ENCODE data around the gene HDAC7.
"Not testable (repeated sequence)": the region's sequence is repeated elsewhere in the genome, so short reads cannot be mapped to it uniquely, and the experiment has no call there.

Gene HDAC7

GRCh38 chr12:47817272-47818006 lies 2.3 kb downstream of the HDAC7 start:
- Histone ChIP-seq H3K4me3 (ENCODE audit: severe bottlenecking) (peak overlapping the region; percentile 0), H3K4me1 (ENCODE audit: insufficient read depth, poor library complexity, severe bottlenecking) (peaks cover 28% of the 10 kb centered on the region), H3K9me3 (ENCODE audit: severe bottlenecking) (no peaks in the 10 kb centered on the region), H3K27me3 (ENCODE audit: insufficient read depth, poor library complexity, severe bottlenecking) (no peaks in the 10 kb centered on the region), H3K36me3 (ENCODE audit: low read depth) (peaks cover 25% of the 10 kb centered on the region), H3K27ac (ENCODE audit: poor library complexity, severe bottlenecking) (peak overlapping the region; percentile 95)
- peak; percentile 33 for TF ChIP-seq CTCF (IDR thresholded peaks at IDR 0.05; ENCODE audit: poor library complexity, severe bottlenecking)
- DNase-seq (ENCODE audit: low spot score): no peak
- no peak for ATAC-seq (ENCODE audit: low read depth)

GRCh38 chr12:47816403-47817271 lies 3.1 kb downstream of the HDAC7 start:
- TF ChIP-seq CTCF (IDR thresholded peaks at IDR 0.05; ENCODE audit: poor library complexity, severe bottlenecking): no peak
- H3K27ac ChIP-seq (ENCODE audit: poor library complexity, severe bottlenecking): peak overlapping the region; percentile 95
- peaks cover 25% of the 10 kb centered on the region for H3K36me3 ChIP-seq (ENCODE audit: low read depth)

GRCh38 chr12:47815447-47815846 lies 4.3 kb downstream of the HDAC7 start:
- H3K4me3 ChIP-seq (ENCODE audit: severe bottlenecking); ATAC-seq (ENCODE audit: low read depth); H3K27me3 ChIP-seq (ENCODE audit: insufficient read depth, poor library complexity, severe bottlenecking); DNase-seq (ENCODE audit: low spot score); H3K9me3 ChIP-seq (ENCODE audit: severe bottlenecking): not testable (repeated sequence)
- Histone ChIP-seq H3K27ac (ENCODE audit: poor library complexity, severe bottlenecking) (peak overlapping the region; percentile 95), H3K4me1 (ENCODE audit: insufficient read depth, poor library complexity, severe bottlenecking) (peaks cover 26% of the 10 kb centered on the region), H3K36me3 (ENCODE audit: low read depth) (peaks cover 32% of the 10 kb centered on the region)

More at GRCh38 chr12:47816403-47817271, 3.1 kb downstream of the HDAC7 start:
- Histone ChIP-seq H3K4me3 (ENCODE audit: severe bottlenecking) (no peak overlapping the region), H3K27me3 (ENCODE audit: insufficient read depth, poor library complexity, severe bottlenecking) (no peaks in the 10 kb centered on the region), H3K4me1 (ENCODE audit: insufficient read depth, poor library complexity, severe bottlenecking) (peaks cover 31% of the 10 kb centered on the region), H3K9me3 (ENCODE audit: severe bottlenecking) (no peaks in the 10 kb centered on the region)
- no peak for ATAC-seq (ENCODE audit: low read depth)
- no peak for DNase-seq (ENCODE audit: low spot score)

GRCh38 chr12:47814539-47815170 lies 5.0 kb downstream of the HDAC7 start:
- no peak for DNase-seq (ENCODE audit: low spot score)
- no peaks in the 10 kb centered on the region for H3K9me3 ChIP-seq (ENCODE audit: severe bottlenecking)
- no peaks in the 10 kb centered on the region for H3K27me3 ChIP-seq (ENCODE audit: insufficient read depth, poor library complexity, severe bottlenecking)
- peak overlapping the region; percentile 95 for H3K27ac ChIP-seq (ENCODE audit: poor library complexity, severe bottlenecking)
- ATAC-seq (ENCODE audit: low read depth): no peak
- peaks cover 31% of the 10 kb centered on the region for H3K4me1 ChIP-seq (ENCODE audit: insufficient read depth, poor library complexity, severe bottlenecking)
- H3K36me3 ChIP-seq (ENCODE audit: low read depth): peaks cover 32% of the 10 kb centered on the region
- no peak for TF ChIP-seq CTCF (IDR thresholded peaks at IDR 0.05; ENCODE audit: poor library complexity, severe bottlenecking)
- H3K4me3 ChIP-seq (ENCODE audit: severe bottlenecking): no peak overlapping the region

GRCh38 chr12:47813511-47814196 lies 6.0 kb downstream of the HDAC7 start:
- H3K4me1 ChIP-seq (ENCODE audit: insufficient read depth, poor library complexity, severe bottlenecking): peaks cover 41% of the 10 kb centered on the region
- no peak overlapping the region for H3K4me3 ChIP-seq (ENCODE audit: severe bottlenecking)
- no peaks in the 10 kb centered on the region for H3K9me3 ChIP-seq (ENCODE audit: severe bottlenecking)
- TF ChIP-seq CTCF (IDR thresholded peaks at IDR 0.05; ENCODE audit: poor library complexity, severe bottlenecking): no peak
- H3K36me3 ChIP-seq (ENCODE audit: low read depth): peaks cover 32% of the 10 kb centered on the region
- DNase-seq (ENCODE audit: low spot score) (no peak), ATAC-seq (ENCODE audit: low read depth) (no peak; the same call in 1 of the 3 replicates)
- no peaks in the 10 kb centered on the region for H3K27me3 ChIP-seq (ENCODE audit: insufficient read depth, poor library complexity, severe bottlenecking)
- peak overlapping the region; percentile 95 for H3K27ac ChIP-seq (ENCODE audit: poor library complexity, severe bottlenecking)
